HCT116 (cell line): Measurements from ENCODE around the gene MAML2. TPM values are rescaled to one million over a fixed set of nuclear protein-coding genes. Genes with fewer than 3 reads are reported as not detected.

Experiments
- ATAC-seq: fragments of 200-7000 bp; cut with Tn5 transposase; 2 replicates; pipeline ENCODE4 v1.9.1; 2020; ENCODE audit warnings: mild to moderate bottlenecking, moderate library complexity
- BruUV-seq: library from RNA; stranded (reverse); fragments of 400-500 nt; replicated peaks from 2 replicates; lab custom pipeline; 2021; lab: Mats Ljungman, UMichigan
- CTCF ChIA-PET: fragments of 300-600 bp; sonication (Branson Sonifier 250); formaldehyde crosslinking; loops from one replicate; lab custom pipeline; 2021; ENCODE audit warnings: antibody characterized with exemption; lab: Charles Lee
- POLR2A ChIA-PET: fragments of 300-600, 350-600 bp; sonication (Branson Sonifier 250); formaldehyde crosslinking; loops from one replicate; lab custom pipeline; 2021; ENCODE audit warnings: antibody characterized with exemption; lab: Charles Lee
- RAD21 ChIA-PET, 2 experiments: fragments of 300-600 bp; sonication (Branson Sonifier 250); formaldehyde crosslinking; loops; one replicate each; lab custom pipeline; 2023; ENCODE audit warnings: low total read pairs in 2 of 2; ENCODE audit not compliant: uncharacterized antibody in 2 of 2, unreplicated experiment in 2 of 2, low non-redundant PET in 1 of 2; lab: Charles Lee
- DNase-seq: peaks from one replicate; pipeline ENCODE4 v3.0.0-alpha.2; 2010; ENCODE audit warnings: low read depth, low spot score
- H2AFZ ChIP-seq: fragments of 200-600 bp; shearing (Covaris generic), sonication (generic); 2 replicates; pipeline ENCODE4 v1.6.1; 2017; ENCODE audit warnings: low read depth, mixed run types, mixed read lengths, antibody characterized with exemption, low read length; ENCODE audit not compliant: poor library complexity, severe bottlenecking
- H3K27ac ChIP-seq: 2 replicates; pipeline ENCODE4 v1.5.1; 2012; ENCODE audit warnings: low read depth, low read length
- H3K27me3 ChIP-seq: fragments of 200-600 bp; sonication (generic); 2 replicates; pipeline ENCODE4 v1.6.1; 2016; ENCODE audit warnings: mixed run types, low read length, mixed read lengths; ENCODE audit not compliant: insufficient read depth
- H3K36me3 ChIP-seq, 2 experiments: fragments of 200-500 bp in 1 of 2; fragments of 200-600 bp in 1 of 2; sonication (Bioruptor generic) in 1 of 2; sonication (generic) in 1 of 2; 2 replicates each; pipeline versions ENCODE4 v1.5.1 to v1.6.1; 2014 to 2016; ENCODE audit warnings: low read length in 2 of 2, inconsistent platforms in 1 of 2, mixed read lengths in 1 of 2, mixed run types in 1 of 2; ENCODE audit not compliant: insufficient read depth in 2 of 2, control insufficient read depth in 1 of 2
- H3K4me1 ChIP-seq, 2 experiments: fragments of 200-600 bp in 1 of 2; sonication (generic) in 1 of 2; 2 replicates each; pipeline versions ENCODE4 v1.5.1 to v1.6.1; 2012 to 2017; ENCODE audit warnings: low read length in 2 of 2, inconsistent platforms in 1 of 2, mild to moderate bottlenecking in 1 of 2, mixed read lengths in 1 of 2, mixed run types in 1 of 2, moderate library complexity in 1 of 2; ENCODE audit not compliant: insufficient read depth in 2 of 2, control insufficient read depth in 1 of 2
- H3K4me2 ChIP-seq: fragments of 200-600 bp; sonication (generic); 2 replicates; pipeline ENCODE4 v1.6.1; 2017; ENCODE audit warnings: mixed run types, low read length, mixed read lengths
- H3K4me3 ChIP-seq, 2 experiments: fragments of 200-600 bp in 1 of 2; sonication (generic) in 1 of 2; replicated peaks in 1 of 2; 2 replicates each; pipeline ENCODE4 v1.5.1; 2011 to 2016; ENCODE audit warnings: low read length in 2 of 2, control low read depth in 1 of 2, low read depth in 1 of 2, mild to moderate bottlenecking in 1 of 2, mixed read lengths in 1 of 2, mixed run types in 1 of 2
- H3K79me2 ChIP-seq: fragments of 200-600 bp; sonication (generic); 2 replicates; pipeline ENCODE4 v1.6.1; 2017; ENCODE audit warnings: mild to moderate bottlenecking, mixed run types, low read length, moderate library complexity, mixed read lengths; ENCODE audit not compliant: insufficient read depth
- H3K9ac ChIP-seq: fragments of 200-600 bp; sonication (generic); 2 replicates; pipeline ENCODE4 v1.6.1; 2016; ENCODE audit warnings: low read length, mixed read lengths
- H3K9me2 ChIP-seq: fragments of 200-600 bp; sonication (generic), shearing (Covaris generic); 2 replicates; pipeline ENCODE4 v1.6.1; 2017; ENCODE audit warnings: mixed run types, mild to moderate bottlenecking, moderate library complexity; ENCODE audit not compliant: insufficient read depth
- H3K9me3 ChIP-seq, 2 experiments: fragments of 200-500 bp in 1 of 2; fragments of 200-600 bp in 1 of 2; sonication (Bioruptor generic) in 1 of 2; sonication (generic) in 1 of 2; 2 replicates each; pipeline ENCODE4 v1.6.1; 2014 to 2017; ENCODE audit warnings: low read length in 2 of 2, mixed read lengths in 2 of 2, inconsistent platforms in 1 of 2, low read depth in 1 of 2, mild to moderate bottlenecking in 1 of 2, mixed run types in 1 of 2, moderate library complexity in 1 of 2; ENCODE audit not compliant: control insufficient read depth in 1 of 2, insufficient read depth in 1 of 2
- H4K20me1 ChIP-seq: fragments of 200-600 bp; sonication (generic), shearing (Covaris generic); 2 replicates; pipeline ENCODE4 v1.6.1; 2017; ENCODE audit warnings: mixed run types, mild to moderate bottlenecking, moderate library complexity; ENCODE audit not compliant: insufficient read depth
- ATF3 ChIP-seq: IDR thresholded peaks from 2 replicates; pipeline ENCODE4 v1.6.1; 2012
- CEBPB ChIP-seq: IDR thresholded peaks from 2 replicates; pipeline ENCODE4 v1.6.1; 2012; ENCODE audit warnings: low read depth
- CTCF ChIP-seq, 3 experiments: fragments of 200-600 bp in 1 of 3; sonication (generic) in 1 of 3; IDR thresholded peaks in 2 of 3; conservative IDR thresholded peaks in 1 of 3; 2 replicates each; pipeline ENCODE4 v1.5.1; 2012 to 2017; ENCODE audit warnings: low read depth in 2 of 3, low read length in 2 of 3, antibody characterized with exemption in 1 of 3, borderline replicate concordance in 1 of 3, control low read depth in 1 of 3, mild to moderate bottlenecking in 1 of 3, mixed read lengths in 1 of 3, mixed run types in 1 of 3, moderate library complexity in 1 of 3; ENCODE audit not compliant: insufficient read depth in 1 of 3
- EZH2phosphoT487 ChIP-seq: fragments of 200-600 bp; IDR thresholded peaks from 2 replicates; pipeline ENCODE4 v1.6.1; 2018; ENCODE audit warnings: antibody characterized with exemption, borderline replicate concordance
- JUND ChIP-seq: IDR thresholded peaks from 2 replicates; pipeline ENCODE4 v1.6.1; 2012
- POLR2A ChIP-seq: IDR thresholded peaks from 2 replicates; pipeline ENCODE4 v1.7.0; 2011; ENCODE audit warnings: borderline replicate concordance; ENCODE audit not compliant: insufficient read depth, insufficient read length; ENCODE audit errors: extremely low read depth
- POLR2AphosphoS5 ChIP-seq: IDR thresholded peaks from 2 replicates; pipeline ENCODE4 v1.6.1; 2011; ENCODE audit warnings: mild to moderate bottlenecking, low read depth, low read length, moderate library complexity
- intact Hi-C: fragments of 100-400 bp; cut with micrococcal nuclease; formaldehyde crosslinking; loops from 2 replicates; pipeline ENCODE4 v1.10.0; 2022
- total RNA-seq: library from RNA; stranded (reverse); gene quantifications from one replicate; pipeline ENCODE4 v1.2.1, GENCODE V29; 2021; ENCODE audit not compliant: unreplicated experiment

The MAML2 gene
- total RNA-seq, 1 experiment from 2014 or later = 2.6 TPM

GRCh38 chr11:96279896-96280290 lies 63.1 kb downstream of the MAML2 start:
- Histone ChIP-seq H3K4me2 (peak overlapping the region; percentile 40), H3K79me2 (no peaks in the 10 kb centered on the region), H3K27ac (no peak overlapping the region), H3K9me2 (no peaks in the 10 kb centered on the region), H3K4me1 (peaks cover 9 to 29% of the 10 kb centered on the region in 2 experiments), H3K9ac (no peak overlapping the region), H3K4me3 (no peak overlapping the region)
- intact Hi-C loops = no loop called here
- CTCF ChIA-PET = interaction anchor here (1.2 to 1.5 kb wide), 2 partner anchors 63 kb away, joined by 3 to 4 read pairs; partner anchors contain the start of gene MAML2
- no peak for DNase-seq
- no TSS peak for BruUV-seq
- RAD21 ChIA-PET = interaction anchor here in 1 of 2 experiments (0.9 to 1.0 kb wide), 2 partner anchors 20 to 63 kb away, joined by 3 to 4 read pairs; partner anchors contain the start of gene MAML2
- no peak for TF ChIP-seq POLR2AphosphoS5
- no peak for TF ChIP-seq CTCF (IDR thresholded peaks at IDR 0.05 in 2 of 3, conservative IDR thresholded peaks at IDR 0.05 in 1 of 3; ENCODE audit: borderline replicate concordance in 1 of 3, insufficient read depth in 1 of 3, low read depth in 2 of 3, low read length in 2 of 3)
- no peak for TF ChIP-seq ATF3
- no peak for TF ChIP-seq POLR2A
- no peak for TF ChIP-seq JUND
- no peak for TF ChIP-seq CEBPB
- no peak for TF ChIP-seq EZH2phosphoT487
- TF ChIP-seq, all 23 proteins: peak for 0
- H4K20me1 ChIP-seq = no peaks in the 10 kb centered on the region
- POLR2A ChIA-PET = no interaction called here
- no peaks in the 10 kb centered on the region for H3K9me3 ChIP-seq
- H3K27me3 ChIP-seq = no peaks in the 10 kb centered on the region
- no peaks in the 10 kb centered on the region for H3K36me3 ChIP-seq
- no peak overlapping the region for H2AFZ ChIP-seq
- peak; percentile 21; the same call in 1 of the 2 replicates for ATAC-seq
